Measurements from ENCODE around the gene ZBTB16.

GRCh38 chr11:114161486-114162250 lies 102.2 kb downstream of the ZBTB16 start:
- TF ChIP-seq CTCF (IDR thresholded peaks at IDR 0.05) (no peak), POLR2A (IDR thresholded peaks at IDR 0.05) (no peak)

Data from uterus (tissue), 2 donors.